H1 (cell line): Measurements from ENCODE around the gene CLIC1. TPM values are rescaled to one million over a fixed set of nuclear protein-coding genes. Genes with fewer than 3 reads are reported as not detected.

Experiments used
- EP300 ChIP-seq, 2 experiments: IDR thresholded peaks; 1 replicate in 1 of 2; 2 replicates in 1 of 2; pipeline ENCODE4 v1.6.1; 2011 to 2012; ENCODE audit warnings: low read depth in 2 of 2, low read length in 2 of 2, mild to moderate bottlenecking in 2 of 2, borderline replicate concordance in 1 of 2, inconsistent platforms in 1 of 2, moderate library complexity in 1 of 2
- polyA plus RNA-seq, 7 experiments: library from polyadenylated mRNA; depleted of rRNA in 3 of 7; stranded (reverse) in 5 of 7; unstranded in 2 of 7; fragments of >200 nt in 5 of 7; fragments of 200-250 nt in 2 of 7; gene quantifications; 1 replicate in 5 of 7; 2 replicates in 1 of 7; 4 replicates in 1 of 7; pipeline versions ENCODE4 v1.2.1 to v1.2.3, GENCODE V29; 2011 to 2013; ENCODE audit warnings: missing spikeins in 2 of 7, mixed read lengths in 2 of 7
- total RNA-seq: library from RNA; stranded (reverse); fragmentation: NEBNext Ultra II Directional; extraction: Animal tissue kit (Norgen Biotek cat#: 25700); gene quantifications from 2 replicates; pipeline ENCODE4 v1.2.1, GENCODE V29; 2021

CLIC1 gene
- total and polyA plus RNA-seq, 2 of the 8 experiments (the other 6 are each of a cell fraction or from before 2014, with no cell fraction given) = 250 to 277 TPM

GRCh38 chr6:31719001-31719400 is 17.3 kb downstream of the CLIC1 start (continued):
- no peak for TF ChIP-seq EP300 (IDR thresholded peaks at IDR 0.05; ENCODE audit: borderline replicate concordance in 1 of 2, low read depth in 2 of 2, low read length in 2 of 2)
